Measurements from ENCODE around the gene VSIG4. TPM values are rescaled to one million over a fixed set of nuclear protein-coding genes. Genes with fewer than 3 reads are reported as not detected.

VSIG4 gene
- total RNA-seq, 3 donors from 2014 or later, result 7.3 to 80.5 (median 79.9) TPM

GRCh38 chrX:66054978-66055377, 15.1 kb upstream of the VSIG4 start:
- DNase-seq (no peak), ATAC-seq (no peak)
- H3K9me3 ChIP-seq, result no peaks in the 10 kb centered on the region
- no peak overlapping the region for H3K4me3 ChIP-seq
- H3K36me3 ChIP-seq (ENCODE audit: low read depth), result no peaks in the 10 kb centered on the region
- TF ChIP-seq CTCF (IDR thresholded peaks at IDR 0.05), result no peak
- intact Hi-C loops (cut with DNase I, micrococcal nuclease), result no loop called here
- no peaks in the 10 kb centered on the region for H3K4me1 ChIP-seq (ENCODE audit: low read depth)

- intact Hi-C loops (cut with DNase I, micrococcal nuclease), result no loop called here
- H3K4me3 ChIP-seq, result no peak overlapping the region
- no peak for TF ChIP-seq CTCF (IDR thresholded peaks at IDR 0.05)
- H3K9me3 ChIP-seq, result no peaks in the 10 kb centered on the region
- H3K4me1 ChIP-seq (ENCODE audit: low read depth), result no peaks in the 10 kb centered on the region
- no peak for DNase-seq
- H3K36me3 ChIP-seq (ENCODE audit: low read depth), result no peaks in the 10 kb centered on the region
- peak; percentile 14 for ATAC-seq
These were observed 13.5 kb upstream of the VSIG4 start for GRCh38 chrX:66053414-66053813.

GRCh38 chrX:66051980-66052379, 12.1 kb upstream of the VSIG4 start:
- Histone ChIP-seq H3K4me3 (no peak overlapping the region), H3K9me3 (no peaks in the 10 kb centered on the region), H3K4me1 (ENCODE audit: low read depth) (no peaks in the 10 kb centered on the region), H3K36me3 (ENCODE audit: low read depth) (no peaks in the 10 kb centered on the region)
- no peak for ATAC-seq
- TF ChIP-seq CTCF (IDR thresholded peaks at IDR 0.05), result no peak
- intact Hi-C loops (cut with DNase I, micrococcal nuclease), result no loop called here
- DNase-seq, result no peak

GRCh38 chrX:66050140-66050569, 10.3 kb upstream of the VSIG4 start:
- Histone ChIP-seq H3K36me3 (ENCODE audit: low read depth) (no peaks in the 10 kb centered on the region), H3K4me3 (no peak overlapping the region), H3K4me1 (ENCODE audit: low read depth) (no peaks in the 10 kb centered on the region), H3K9me3 (no peaks in the 10 kb centered on the region)
- DNase-seq (no peak), ATAC-seq (peak; percentile 47)
- intact Hi-C loops (cut with DNase I, micrococcal nuclease), result no loop called here
- no peak for TF ChIP-seq CTCF (IDR thresholded peaks at IDR 0.05)

GRCh38 chrX:66049056-66049455, 9.2 kb upstream of the VSIG4 start:
- no peak for TF ChIP-seq CTCF (IDR thresholded peaks at IDR 0.05)
- H3K4me1 ChIP-seq (ENCODE audit: low read depth), result no peaks in the 10 kb centered on the region
- no peaks in the 10 kb centered on the region for H3K9me3 ChIP-seq
- DNase-seq, result no peak
- H3K4me3 ChIP-seq, result no peak overlapping the region
- intact Hi-C loops (cut with DNase I, micrococcal nuclease), result no loop called here
- ATAC-seq, result no peak
- no peaks in the 10 kb centered on the region for H3K36me3 ChIP-seq (ENCODE audit: low read depth)

GRCh38 chrX:66046612-66047235, 6.8 kb upstream of the VSIG4 start:
- no peak for TF ChIP-seq CTCF (IDR thresholded peaks at IDR 0.05)
- H3K9me3 ChIP-seq, result no peaks in the 10 kb centered on the region
- no peak overlapping the region for H3K4me3 ChIP-seq
- ATAC-seq, result peak; percentile 60
- intact Hi-C loops (cut with DNase I, micrococcal nuclease), result no loop called here
- DNase-seq, result peak in 1 of 3 donors; percentile 24
- no peaks in the 10 kb centered on the region for H3K36me3 ChIP-seq (ENCODE audit: low read depth)
- H3K4me1 ChIP-seq (ENCODE audit: low read depth), result no peaks in the 10 kb centered on the region

All from mucosa of descending colon (tissue), 3 donors.